ENCODE data around the gene TFAP2A.

The TFAP2A gene

GRCh38 chr6:10414756-10415616 lies at the start of gene TFAP2A:
Gene TFAP2A, minus strand, starts transcription at chr6:10415074. Its CDS starts 83 bp downstream, at chr6:10414991.
- peak; percentile 18 for DNase-seq

- no peak for DNase-seq
Observed at GRCh38 chr6:10463491-10464481, 48.9 kb upstream of the TFAP2A start.

GRCh38 chr6:10463040-10463439 lies 48.2 kb upstream of the TFAP2A start:
- DNase-seq: no peak

GRCh38 chr6:10461850-10462249 lies 47.0 kb upstream of the TFAP2A start:
- no peak for DNase-seq

GRCh38 chr6:10460096-10460495 lies 45.2 kb upstream of the TFAP2A start:
- DNase-seq: no peak

- no peak for DNase-seq
Observed at GRCh38 chr6:10458287-10458686, 43.4 kb upstream of the TFAP2A start.

GRCh38 chr6:10453596-10453995 lies 38.7 kb upstream of the TFAP2A start:
- no peak for DNase-seq

GRCh38 chr6:10451828-10452509 lies 37.1 kb upstream of the TFAP2A start:
- DNase-seq: no peak

- no peak for DNase-seq
Observed at GRCh38 chr6:10451394-10451793, 36.5 kb upstream of the TFAP2A start.

- DNase-seq: no peak
Observed at GRCh38 chr6:10449751-10450150, 34.9 kb upstream of the TFAP2A start.

GRCh38 chr6:10448096-10448495 lies 33.2 kb upstream of the TFAP2A start:
- no peak for DNase-seq

- DNase-seq: no peak
Observed at GRCh38 chr6:10446548-10446947, 31.7 kb upstream of the TFAP2A start.

- no peak for DNase-seq
Observed at GRCh38 chr6:10441655-10442009, 26.8 kb upstream of the TFAP2A start.

- peak; percentile 81 for DNase-seq
Observed at GRCh38 chr6:10441004-10441654, 26.3 kb upstream of the TFAP2A start.

- DNase-seq: no peak
Observed at GRCh38 chr6:10437891-10438290, 23.0 kb upstream of the TFAP2A start.

GRCh38 chr6:10434235-10434634 lies 19.4 kb upstream of the TFAP2A start:
- DNase-seq: no peak

GRCh38 chr6:10433322-10433721 lies 18.4 kb upstream of the TFAP2A start:
- DNase-seq: no peak

GRCh38 chr6:10431423-10432164 lies 16.7 kb upstream of the TFAP2A start:
- no peak for DNase-seq

- peak; percentile 41 for DNase-seq
Observed at GRCh38 chr6:10429638-10430427, 15.0 kb upstream of the TFAP2A start.

GRCh38 chr6:10426781-10427279 lies 12.0 kb upstream of the TFAP2A start:
- DNase-seq: no peak

Measured in fibroblast of skin of right biceps (primary cell).